ENCODE measurements around the gene LIMA1.

Gene LIMA1

GRCh38 chr12:50192908-50193307 is 90.4 kb downstream of the LIMA1 start:
- TF ChIP-seq, protein P1, sequence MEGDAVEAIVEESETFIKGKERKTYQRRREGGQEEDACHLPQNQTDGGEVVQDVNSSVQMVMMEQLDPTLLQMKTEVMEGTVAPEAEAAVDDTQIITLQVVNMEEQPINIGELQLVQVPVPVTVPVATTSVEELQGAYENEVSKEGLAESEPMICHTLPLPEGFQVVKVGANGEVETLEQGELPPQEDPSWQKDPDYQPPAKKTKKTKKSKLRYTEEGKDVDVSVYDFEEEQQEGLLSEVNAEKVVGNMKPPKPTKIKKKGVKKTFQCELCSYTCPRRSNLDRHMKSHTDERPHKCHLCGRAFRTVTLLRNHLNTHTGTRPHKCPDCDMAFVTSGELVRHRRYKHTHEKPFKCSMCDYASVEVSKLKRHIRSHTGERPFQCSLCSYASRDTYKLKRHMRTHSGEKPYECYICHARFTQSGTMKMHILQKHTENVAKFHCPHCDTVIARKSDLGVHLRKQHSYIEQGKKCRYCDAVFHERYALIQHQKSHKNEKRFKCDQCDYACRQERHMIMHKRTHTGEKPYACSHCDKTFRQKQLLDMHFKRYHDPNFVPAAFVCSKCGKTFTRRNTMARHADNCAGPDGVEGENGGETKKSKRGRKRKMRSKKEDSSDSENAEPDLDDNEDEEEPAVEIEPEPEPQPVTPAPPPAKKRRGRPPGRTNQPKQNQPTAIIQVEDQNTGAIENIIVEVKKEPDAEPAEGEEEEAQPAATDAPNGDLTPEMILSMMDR (IDR thresholded peaks at IDR 0.05): no peak
- Histone ChIP-seq H3K27ac (no peak overlapping the region), H3K4me3 (no peak overlapping the region)
- no peak for DNase-seq (ENCODE audit: low spot score)

DNA sequence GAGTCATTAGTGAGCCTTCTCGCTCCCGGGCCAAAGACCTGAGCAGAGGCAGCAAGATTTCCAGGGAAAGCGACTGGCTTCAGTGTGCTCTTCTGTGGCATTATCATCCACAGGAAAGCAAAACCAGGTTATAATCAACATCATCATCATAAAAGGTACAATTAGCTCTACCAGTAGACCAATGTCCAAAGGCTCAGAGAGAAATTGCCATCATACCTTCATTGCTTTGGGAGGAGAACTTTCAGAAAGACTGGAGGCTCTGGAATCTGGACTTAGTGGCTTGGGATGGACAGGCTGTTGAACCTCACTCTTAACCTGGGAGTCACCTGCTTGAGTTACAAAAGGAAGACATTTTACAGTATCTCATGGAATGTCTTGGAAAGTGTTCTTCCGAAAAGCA is 91.1 kb downstream of the LIMA1 start:
- H3K27ac ChIP-seq: no peak overlapping the region
- TF ChIP-seq, protein P1 (IDR thresholded peaks at IDR 0.05): no peak
- DNase-seq (ENCODE audit: low spot score): no peak
- no peak overlapping the region for H3K4me3 ChIP-seq

- no peak for DNase-seq (ENCODE audit: low spot score)
- Histone ChIP-seq H3K27ac (no peak overlapping the region), H3K4me3 (no peak overlapping the region)
- TF ChIP-seq, protein P1 (IDR thresholded peaks at IDR 0.05): no peak
Measured at GRCh38 chr12:50190859-50191258, 92.5 kb downstream of the LIMA1 start.

DNA sequence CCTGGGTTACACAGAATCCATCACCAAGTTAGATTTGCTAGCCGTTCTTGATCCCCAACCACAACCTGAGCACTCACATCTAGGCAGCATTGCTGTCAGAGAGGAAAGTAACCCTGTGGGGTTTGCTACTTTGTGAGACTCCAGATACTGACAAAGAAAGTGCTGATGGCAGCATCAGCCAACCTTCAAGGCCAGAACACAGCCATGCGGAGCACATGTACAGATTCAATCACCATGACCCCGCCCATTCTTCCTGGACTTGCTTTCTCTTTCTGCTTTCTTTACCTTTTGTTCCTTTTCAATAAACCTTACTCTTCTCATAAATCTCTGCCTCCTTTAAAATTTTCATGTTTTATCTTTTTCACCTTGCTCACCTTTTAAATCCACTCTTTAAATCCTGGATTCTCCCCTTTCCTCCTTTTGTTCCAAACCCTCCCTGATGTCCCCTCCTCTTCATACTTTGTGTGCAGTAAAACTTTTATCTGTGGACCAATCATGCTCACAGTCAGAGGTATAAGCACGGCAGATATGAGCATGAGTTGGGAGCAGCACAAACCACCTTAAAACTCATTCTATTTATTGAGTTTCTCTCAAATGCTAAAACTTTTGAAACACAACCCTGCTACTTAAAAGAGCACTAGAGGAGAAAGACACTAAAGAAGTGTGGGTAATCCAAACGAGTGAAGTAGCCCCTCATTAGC is 94.3 kb downstream of the LIMA1 start:
- no peak overlapping the region for H3K4me3 ChIP-seq
- DNase-seq (ENCODE audit: low spot score): no peak
- peak overlapping the region; percentile 62 to 84 for H3K27ac ChIP-seq
- TF ChIP-seq, protein P1 (IDR thresholded peaks at IDR 0.05): no peak

- no peak overlapping the region for H3K4me3 ChIP-seq
- TF ChIP-seq, protein P1 (IDR thresholded peaks at IDR 0.05): no peak
- no peak for DNase-seq (ENCODE audit: low spot score)
- H3K27ac ChIP-seq: peak overlapping the region; percentile 62 to 84
Measured at GRCh38 chr12:50188241-50188781, 95.0 kb downstream of the LIMA1 start.

- DNase-seq (ENCODE audit: low spot score): no peak
- TF ChIP-seq, protein P1 (IDR thresholded peaks at IDR 0.05): no peak
- Histone ChIP-seq H3K27ac (peak overlapping the region; percentile 62 to 84), H3K4me3 (no peak overlapping the region)
Measured at GRCh38 chr12:50187084-50187900, 96.0 kb downstream of the LIMA1 start.

Measured in coronary artery (tissue), 2 donors.